Type B pancreatic cell (in vitro differentiated cells): Measurements from ENCODE around the gene FAM3A. TPM values are rescaled to one million over a fixed set of nuclear protein-coding genes. Genes with fewer than 3 reads are reported as not detected.

Source experiments
- DNase-seq: peaks from one replicate; pipeline ENCODE4 v3.0.0; 2021; ENCODE audit warnings: mixed read lengths; ENCODE audit not compliant: unreplicated experiment; ENCODE audit errors: extremely low spot score
- H3K27ac Mint-ChIP-seq: 2 replicates; pipeline ENCODE4 v1.8.0; 2021; ENCODE audit warnings: mild to moderate bottlenecking, mixed read lengths
- H3K27me3 Mint-ChIP-seq: 2 replicates; pipeline ENCODE4 v1.8.0; 2021; ENCODE audit warnings: mixed read lengths
- H3K36me3 Mint-ChIP-seq: 2 replicates; pipeline ENCODE4 v1.8.0; 2021; ENCODE audit warnings: mixed read lengths
- H3K4me1 Mint-ChIP-seq: one replicate; pipeline ENCODE4 v1.8.0; 2021; ENCODE audit warnings: mixed read lengths; ENCODE audit not compliant: unreplicated experiment
- H3K4me3 Mint-ChIP-seq: 2 replicates; pipeline ENCODE4 v1.8.0; 2021; ENCODE audit warnings: mild to moderate bottlenecking, mixed read lengths
- H3K9me3 Mint-ChIP-seq: 2 replicates; pipeline ENCODE4 v1.8.0; 2021; ENCODE audit warnings: mixed read lengths
- CTCF ChIP-seq: fragments of 200-600 bp; sonication (generic); conservative IDR thresholded peaks from 2 replicates; pipeline ENCODE4 v1.5.0; 2021; ENCODE audit warnings: antibody characterized with exemption, mild to moderate bottlenecking
- total RNA-seq: library from RNA; stranded (reverse); gene quantifications from 2 replicates; pipeline ENCODE4 v1.2.1, GENCODE V29; 2021; ENCODE audit warnings: low replicate concordance

Gene FAM3A
- total RNA-seq, 1 donor from 2014 or later: 34.1 TPM

GRCh38 chrX:154526901-154527675, 11.1 kb upstream of the FAM3A start:
- H3K9me3 Mint-ChIP-seq: peaks cover 4% of the 10 kb centered on the region
- peak; percentile 66 for TF ChIP-seq CTCF
- H3K36me3 Mint-ChIP-seq: peaks cover 3% of the 10 kb centered on the region
- no peak for DNase-seq
- peak overlapping the region; percentile 93 for H3K27ac Mint-ChIP-seq
- no peaks in the 10 kb centered on the region for H3K4me1 Mint-ChIP-seq
- H3K4me3 Mint-ChIP-seq: peak overlapping the region; percentile 62
- no peaks in the 10 kb centered on the region for H3K27me3 Mint-ChIP-seq

- peaks cover 3% of the 10 kb centered on the region for H3K36me3 Mint-ChIP-seq
- peaks cover 4% of the 10 kb centered on the region for H3K9me3 Mint-ChIP-seq
- peak overlapping the region; percentile 94 for H3K27ac Mint-ChIP-seq
- no peak for DNase-seq
- no peaks in the 10 kb centered on the region for H3K4me1 Mint-ChIP-seq
- TF ChIP-seq CTCF: no peak
- H3K4me3 Mint-ChIP-seq: peak overlapping the region; percentile 69
- H3K27me3 Mint-ChIP-seq: no peaks in the 10 kb centered on the region
These were observed 9.8 kb upstream of the FAM3A start for GRCh38 chrX:154525606-154526490.

- TF ChIP-seq CTCF: no peak
- no peak for DNase-seq
- Mint-ChIP-seq H3K27ac (no peak overlapping the region), H3K9me3 (no peaks in the 10 kb centered on the region), H3K4me3 (no peak overlapping the region), H3K4me1 (peaks cover 11% of the 10 kb centered on the region), H3K36me3 (no peaks in the 10 kb centered on the region), H3K27me3 (no peaks in the 10 kb centered on the region)
These were observed 3.4 kb upstream of the FAM3A start for GRCh38 chrX:154519389-154519788.

- H3K9me3 Mint-ChIP-seq: peaks cover 6% of the 10 kb centered on the region
- H3K27ac Mint-ChIP-seq: peak overlapping the region; percentile 96
- H3K4me1 Mint-ChIP-seq: peaks cover 11% of the 10 kb centered on the region
- no peak for TF ChIP-seq CTCF
- H3K36me3 Mint-ChIP-seq: peaks cover 5% of the 10 kb centered on the region
- H3K27me3 Mint-ChIP-seq: no peaks in the 10 kb centered on the region
- no peak for DNase-seq
- peak overlapping the region; percentile 88 for H3K4me3 Mint-ChIP-seq
These were observed 1.2 kb upstream of the FAM3A start for GRCh38 chrX:154517101-154517781.

GRCh38 chrX:154516656-154517100, 646 bp upstream of the FAM3A start:
- Mint-ChIP-seq H3K4me3 (peak overlapping the region; percentile 88), H3K4me1 (peaks cover 11% of the 10 kb centered on the region), H3K36me3 (peaks cover 5% of the 10 kb centered on the region), H3K27me3 (no peaks in the 10 kb centered on the region), H3K9me3 (peaks cover 6% of the 10 kb centered on the region), H3K27ac (peak overlapping the region; percentile 96)
- no peak for TF ChIP-seq CTCF
- DNase-seq: no peak
